Tongue (tissue), 2 donors: Measurements from ENCODE around the gene TBC1D10A. TPM values are rescaled to one million over a fixed set of nuclear protein-coding genes. Genes with fewer than 3 reads are reported as not detected.
A peak's percentile ranks its signal among the peaks of the same experiment; 100 is the strongest.

ENCODE experiments used
- DNase-seq: peaks from one replicate; pipeline ENCODE4 v3.0.0-alpha.2; 2015
- total RNA-seq: library from RNA; depleted of rRNA; stranded (reverse); fragments of >200 nt; gene quantifications from one replicate; pipeline ENCODE4 v1.2.3, GENCODE V29; 2014

Gene TBC1D10A
- total RNA-seq, 1 donor from 2014 or later: 11.0 TPM

- DNase-seq: peak; percentile 49
Measured at GRCh38 chr22:30245985-30246813, 80.5 kb downstream of the TBC1D10A start, which contains the start of gene LIF. Gene LIF, minus strand, starts transcription at chr22:30246759. Its CDS starts 64 bp downstream, at chr22:30246695.

GRCh38 chr22:30245181-30245984, 81.4 kb downstream of the TBC1D10A start:
- DNase-seq: no peak

- no peak for DNase-seq
Measured at GRCh38 chr22:30244641-30245040, 82.1 kb downstream of the TBC1D10A start.

- DNase-seq: no peak
Measured at GRCh38 chr22:30244066-30244465, 82.7 kb downstream of the TBC1D10A start.

GRCh38 chr22:30243661-30244060, 83.1 kb downstream of the TBC1D10A start:
- no peak for DNase-seq

Other genes starting within 250 kb of the TBC1D10A start
- not detected for gene HORMAD2, start 246.5 kb downstream of the TBC1D10A start, total RNA-seq
- gene LIF, start 80.2 kb downstream of the TBC1D10A start, total RNA-seq: 0.51 TPM
- not detected for gene OSM, start 60.1 kb downstream of the TBC1D10A start, total RNA-seq
- 3.4 TPM for gene CASTOR1, start 37.4 kb downstream of the TBC1D10A start, total RNA-seq
- 31.4 TPM for gene SF3A1, start 30.0 kb upstream of the TBC1D10A start, total RNA-seq
- gene CCDC157, start 30.1 kb upstream of the TBC1D10A start, total RNA-seq: 5.4 TPM
- gene RNF215, start 60.5 kb upstream of the TBC1D10A start, total RNA-seq: 11.3 TPM
- gene SEC14L2, start 70.1 kb upstream of the TBC1D10A start, total RNA-seq: 1.8 TPM
- gene MTFP1, start 98.8 kb upstream of the TBC1D10A start, total RNA-seq: 5.7 TPM
- not detected for gene SEC14L3, start 145.1 kb upstream of the TBC1D10A start, total RNA-seq
- gene SEC14L4, start 178.8 kb upstream of the TBC1D10A start, total RNA-seq: 0.82 TPM
- 0.21 TPM for gene SEC14L6, start 219.8 kb upstream of the TBC1D10A start, total RNA-seq
- gene GAL3ST1, start 247.7 kb upstream of the TBC1D10A start, total RNA-seq: 5.3 TPM